ENCODE results near the gene TSPAN18.

DNA sequence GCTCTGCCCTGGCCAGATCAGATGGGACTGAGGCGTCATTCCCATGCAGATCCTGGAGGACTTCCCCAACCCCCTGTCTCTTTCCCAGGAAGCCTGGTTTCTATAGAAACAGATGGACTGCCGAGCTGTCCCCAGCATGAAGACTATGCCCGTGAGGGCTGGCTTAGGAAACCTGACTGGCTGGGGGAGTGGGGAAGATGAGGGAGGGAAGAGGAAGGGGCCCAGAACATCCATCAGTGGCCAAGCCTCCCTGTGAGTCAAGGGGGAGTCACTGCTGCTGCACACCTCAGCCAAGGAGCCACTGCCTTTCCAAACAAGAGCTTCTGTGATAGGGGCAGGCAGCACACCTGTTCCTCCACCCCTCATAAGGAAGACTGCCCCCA, 218.1 kb downstream of the TSPAN18 start:
- TF ChIP-seq, protein P1, sequence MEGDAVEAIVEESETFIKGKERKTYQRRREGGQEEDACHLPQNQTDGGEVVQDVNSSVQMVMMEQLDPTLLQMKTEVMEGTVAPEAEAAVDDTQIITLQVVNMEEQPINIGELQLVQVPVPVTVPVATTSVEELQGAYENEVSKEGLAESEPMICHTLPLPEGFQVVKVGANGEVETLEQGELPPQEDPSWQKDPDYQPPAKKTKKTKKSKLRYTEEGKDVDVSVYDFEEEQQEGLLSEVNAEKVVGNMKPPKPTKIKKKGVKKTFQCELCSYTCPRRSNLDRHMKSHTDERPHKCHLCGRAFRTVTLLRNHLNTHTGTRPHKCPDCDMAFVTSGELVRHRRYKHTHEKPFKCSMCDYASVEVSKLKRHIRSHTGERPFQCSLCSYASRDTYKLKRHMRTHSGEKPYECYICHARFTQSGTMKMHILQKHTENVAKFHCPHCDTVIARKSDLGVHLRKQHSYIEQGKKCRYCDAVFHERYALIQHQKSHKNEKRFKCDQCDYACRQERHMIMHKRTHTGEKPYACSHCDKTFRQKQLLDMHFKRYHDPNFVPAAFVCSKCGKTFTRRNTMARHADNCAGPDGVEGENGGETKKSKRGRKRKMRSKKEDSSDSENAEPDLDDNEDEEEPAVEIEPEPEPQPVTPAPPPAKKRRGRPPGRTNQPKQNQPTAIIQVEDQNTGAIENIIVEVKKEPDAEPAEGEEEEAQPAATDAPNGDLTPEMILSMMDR (IDR thresholded peaks at IDR 0.05): no peak
- TF ChIP-seq EP300 (IDR thresholded peaks at IDR 0.05) (no peak), POLR2A (IDR thresholded peaks at IDR 0.05) (no peak), POLR2AphosphoS5 (IDR thresholded peaks at IDR 0.05) (no peak)
